Left renal cortex interstitium (tissue), 4 donors: ENCODE data around the gene ITGB1BP1. TPM values are rescaled to one million over a fixed set of nuclear protein-coding genes. Genes with fewer than 3 reads are reported as not detected.

Experiments
- DNase-seq, 4 donors: peaks; one replicate each; pipeline ENCODE4 v3.0.0-alpha.2; 2013; ENCODE audit warnings: low read depth in 4 of 4, low spot score in 2 of 4, missing footprints in 1 of 4
- polyA plus RNA-seq, 4 donors: library from polyadenylated mRNA; unstranded; fragments of 120-200 nt; gene quantifications; one replicate each; pipeline ENCODE4 v1.2.1, GENCODE V29; 2013; ENCODE audit not compliant: insufficient read length in 4 of 4

The ITGB1BP1 gene
- polyA plus RNA-seq, 4 donors = 76.6 to 83.0 (median 82.6) TPM

DNA sequence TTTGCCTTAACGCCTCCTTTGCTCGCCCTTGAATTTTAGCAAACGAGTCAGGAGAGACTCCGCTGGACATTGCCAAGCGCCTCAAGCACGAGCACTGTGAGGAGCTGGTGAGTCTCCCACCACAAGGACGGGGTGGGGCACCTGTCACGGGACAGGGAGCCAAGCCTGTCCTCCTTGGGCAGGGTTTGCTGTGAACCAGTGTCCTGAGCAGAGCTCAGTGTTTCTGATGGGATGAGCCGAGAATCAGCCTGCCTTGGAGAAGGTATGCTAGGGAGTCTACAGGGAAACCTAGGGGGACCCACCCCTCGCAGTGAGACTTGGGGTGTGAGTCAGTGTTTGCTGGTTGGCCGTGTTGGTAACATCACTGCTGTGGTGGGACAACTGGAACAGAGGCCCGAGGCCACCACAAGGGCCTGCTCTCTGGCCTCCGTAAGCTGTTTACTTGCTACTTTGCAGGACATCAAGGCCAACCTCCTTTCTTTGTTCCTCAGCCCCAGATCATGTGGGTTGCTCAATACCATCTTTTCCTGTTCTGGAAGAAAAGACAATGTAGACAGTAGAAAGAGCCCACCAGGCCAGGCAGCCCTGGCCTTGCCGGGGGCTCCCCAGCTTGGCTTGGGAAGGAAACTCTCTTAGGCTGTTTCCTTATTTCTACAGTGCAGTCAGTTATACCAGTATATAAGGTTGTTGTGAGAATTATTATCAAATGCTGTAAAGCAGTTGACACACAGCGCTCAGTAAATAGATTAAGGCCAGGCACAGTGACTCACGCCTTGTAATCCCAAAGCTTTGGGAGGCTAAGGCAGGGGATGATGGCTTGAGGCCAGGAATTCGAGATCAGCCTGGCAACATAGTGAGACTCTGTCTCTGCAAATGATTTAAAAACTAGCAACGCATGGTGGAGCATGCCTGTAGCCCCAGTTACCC, 42.4 kb downstream of the ITGB1BP1 start:
- DNase-seq = no peak

DNA sequence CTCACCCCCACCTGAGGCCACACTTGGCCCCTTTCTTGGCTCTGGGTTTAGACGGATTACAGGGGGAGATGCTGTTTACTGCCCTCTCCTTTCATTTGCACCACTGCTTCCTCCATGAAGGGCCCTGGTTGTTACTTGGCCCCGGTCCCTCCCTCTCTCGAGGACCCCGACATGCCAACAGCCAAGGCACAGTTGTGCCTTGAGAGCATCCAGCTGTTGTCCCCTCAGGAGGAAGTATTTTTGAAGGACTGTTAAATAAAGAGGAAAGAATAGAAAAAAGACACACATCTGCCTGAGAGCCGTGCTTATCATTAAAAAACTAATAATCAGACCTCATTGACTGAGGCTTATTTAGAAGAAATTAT, 44.0 kb downstream of the ITGB1BP1 start:
- no peak for DNase-seq

DNA sequence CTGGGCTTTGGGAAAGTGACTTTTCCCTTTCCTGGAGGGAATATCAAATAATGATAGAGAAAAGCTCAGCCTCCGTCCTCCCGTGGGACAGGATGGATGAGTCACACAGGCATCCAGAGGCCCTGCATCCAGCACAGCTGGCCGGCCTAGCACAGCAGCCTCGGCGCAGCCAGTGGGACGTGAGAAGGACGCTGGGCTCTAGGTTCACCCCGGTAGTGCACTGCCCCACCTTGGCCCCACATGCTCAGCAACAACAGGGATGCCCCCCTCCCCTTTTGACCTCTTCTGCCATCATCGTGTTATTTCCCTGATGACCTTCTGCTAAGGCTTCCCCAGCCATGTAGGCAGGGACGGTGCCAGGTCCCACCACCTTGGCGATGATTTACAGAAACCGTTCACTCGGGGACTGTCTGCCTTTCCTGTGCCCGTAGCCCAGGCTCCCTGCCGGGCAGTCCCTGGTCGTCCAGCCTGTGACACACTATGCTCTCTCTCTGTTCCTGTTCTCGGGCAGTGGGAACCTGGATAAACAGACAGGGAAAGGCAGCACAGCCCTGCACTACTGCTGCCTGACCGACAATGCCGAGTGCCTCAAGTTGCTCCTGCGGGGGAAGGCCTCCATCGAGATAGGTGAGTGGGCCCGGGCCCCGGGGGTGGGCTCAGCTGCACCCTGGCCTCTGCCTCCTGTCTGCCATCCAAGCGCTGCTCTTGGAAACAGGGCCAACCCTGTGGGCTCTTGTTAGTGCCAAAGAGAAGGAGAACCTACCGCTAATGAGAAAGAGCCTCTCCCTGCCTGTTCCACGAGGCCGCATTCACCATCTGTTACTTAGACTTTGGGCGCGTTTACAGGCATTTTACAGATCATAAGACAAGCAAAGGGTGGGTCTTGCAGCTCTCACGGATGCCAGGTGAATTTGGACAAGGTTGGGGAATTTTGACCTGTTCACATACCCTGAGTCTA, 44.6 kb downstream of the ITGB1BP1 start:
- no peak for DNase-seq

- DNase-seq = no peak
Observed at GRCh38 chr2:9377461-9378097, 45.7 kb downstream of the ITGB1BP1 start.

GRCh38 chr2:9375857-9376428, 47.4 kb downstream of the ITGB1BP1 start:
- no peak for DNase-seq

GRCh38 chr2:9374071-9374730, 49.1 kb downstream of the ITGB1BP1 start:
- no peak for DNase-seq

DNA sequence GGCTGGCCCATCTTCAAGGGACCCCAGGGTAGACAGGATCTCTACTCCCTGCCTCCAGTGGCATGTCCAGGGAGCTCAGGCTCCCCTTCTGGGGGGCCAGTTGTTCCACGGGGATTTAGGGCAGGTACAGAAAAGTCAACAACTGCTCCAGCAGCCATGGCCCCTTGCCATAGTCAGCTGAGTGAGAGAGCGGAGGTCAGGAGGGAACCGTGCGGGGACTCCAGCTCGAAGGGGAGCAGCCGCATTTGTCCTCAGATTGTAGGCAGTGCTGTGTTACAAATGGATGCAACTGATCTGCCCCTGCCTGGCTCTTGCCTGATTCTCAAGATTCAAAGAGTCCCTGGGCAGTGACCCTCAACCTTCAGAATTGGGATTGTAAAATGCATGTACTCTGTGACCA, 49.9 kb downstream of the ITGB1BP1 start:
- DNase-seq = no peak

GRCh38 chr2:9373047-9373446, 50.3 kb downstream of the ITGB1BP1 start:
- no peak for DNase-seq

DNA sequence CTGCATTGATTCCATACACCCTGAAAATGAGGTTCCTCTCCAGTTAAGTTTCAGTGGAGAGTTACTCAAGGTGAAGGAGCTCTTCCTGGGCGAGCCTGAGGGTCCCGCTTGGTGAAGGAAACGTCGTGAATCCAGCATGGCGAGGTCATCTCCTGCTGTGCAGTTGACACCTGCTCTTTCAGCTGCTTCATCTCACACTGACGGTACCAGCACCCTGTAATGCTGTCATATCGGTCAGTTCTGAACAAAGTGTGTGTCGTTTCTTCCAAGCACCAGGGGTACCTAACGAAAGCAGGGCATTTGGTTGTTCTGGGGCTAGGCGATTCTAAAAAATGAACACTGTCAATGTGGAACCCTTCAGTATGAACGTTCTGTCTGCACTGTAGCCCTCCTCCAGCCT, 52.6 kb downstream of the ITGB1BP1 start:
- DNase-seq = no peak

- no peak for DNase-seq
Observed at GRCh38 chr2:9366026-9366425, 57.3 kb downstream of the ITGB1BP1 start.

DNA sequence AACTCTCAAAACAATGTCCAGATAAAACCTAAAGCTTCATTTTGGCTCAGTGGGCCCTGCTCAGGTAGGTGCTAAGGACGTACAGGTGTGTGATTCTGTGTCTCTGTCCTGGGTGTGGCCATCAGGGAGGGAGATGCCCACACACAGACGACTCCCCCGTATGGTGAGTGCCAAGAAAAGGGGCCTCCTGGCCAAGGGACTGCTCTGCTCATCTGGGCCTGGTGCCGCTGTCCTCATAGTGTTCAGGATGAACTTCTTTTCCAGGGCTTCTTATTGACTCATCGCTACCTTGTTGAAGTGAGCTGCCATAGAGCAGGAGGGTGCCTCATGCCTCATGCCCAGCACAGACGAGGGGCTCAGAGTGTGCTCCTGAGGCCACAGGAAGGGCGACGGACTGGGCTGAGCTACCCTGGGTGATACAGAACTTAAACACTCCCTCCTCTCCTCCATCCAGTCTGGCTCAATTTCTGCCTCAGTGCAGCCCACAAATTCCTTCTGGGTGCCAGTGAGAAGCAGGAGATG, 57.8 kb downstream of the ITGB1BP1 start:
- no peak for DNase-seq

- no peak for DNase-seq
Observed at GRCh38 chr2:9364791-9365497, 58.4 kb downstream of the ITGB1BP1 start.

DNA sequence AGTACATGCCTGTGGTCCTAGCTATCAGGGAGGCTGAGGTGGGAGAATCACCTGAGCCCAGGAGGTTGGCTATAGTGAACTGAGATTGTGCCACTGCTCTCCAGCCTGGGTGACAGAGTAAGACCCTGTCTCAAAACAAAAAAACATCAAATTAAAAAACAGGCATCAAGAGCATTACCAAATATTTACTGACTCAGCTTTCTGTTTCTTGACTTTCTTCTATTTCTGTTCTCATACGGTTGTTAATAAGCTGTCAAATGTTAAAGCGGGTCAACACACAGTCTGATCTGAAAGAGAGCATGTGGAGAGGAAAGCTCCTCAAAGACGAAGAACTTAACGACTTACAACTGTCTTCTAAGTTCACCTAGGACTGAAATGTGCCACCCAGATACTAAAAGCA, 59.0 kb downstream of the ITGB1BP1 start:
- no peak for DNase-seq

GRCh38 chr2:9360701-9361100, 62.6 kb downstream of the ITGB1BP1 start:
- no peak for DNase-seq

GRCh38 chr2:9360110-9360509, 63.2 kb downstream of the ITGB1BP1 start:
- DNase-seq = no peak

DNA sequence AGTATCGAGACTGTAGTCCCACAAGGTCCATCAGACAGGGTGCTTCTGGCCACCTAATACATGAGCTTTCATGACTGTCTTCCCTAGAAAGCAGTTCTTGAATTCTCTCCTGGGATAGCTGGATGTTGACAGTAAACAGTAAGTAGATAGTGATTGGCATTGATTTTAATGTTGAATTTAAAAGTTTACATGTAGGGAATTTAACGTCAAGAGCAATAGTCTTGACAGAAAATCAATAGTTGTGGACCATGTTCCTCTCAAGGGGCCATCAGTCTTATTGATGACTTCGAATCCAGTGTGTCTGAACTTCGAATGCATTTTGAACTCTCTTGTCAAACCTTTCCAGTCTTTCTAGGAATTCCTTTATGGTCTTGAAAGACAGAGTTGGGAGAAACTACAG, 63.9 kb downstream of the ITGB1BP1 start:
- no peak for DNase-seq

DNA sequence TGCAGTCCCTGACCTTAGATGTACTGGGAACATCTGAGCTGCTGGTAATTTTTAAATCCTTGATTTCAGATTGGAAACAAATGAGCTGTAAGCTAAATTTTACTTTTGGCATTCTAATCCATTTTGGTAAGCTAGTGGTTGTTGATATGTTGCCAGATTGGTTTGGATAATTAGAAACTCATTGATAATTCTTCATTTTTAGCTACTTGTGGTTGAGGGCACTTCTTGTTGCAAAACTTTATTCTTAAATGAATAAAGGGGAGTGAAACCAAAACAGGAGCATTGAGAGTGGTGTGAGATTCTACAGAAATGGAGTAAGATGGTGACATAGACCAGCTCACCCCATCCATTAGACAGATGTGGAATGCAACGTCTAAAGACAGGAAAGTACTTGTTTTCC, 64.5 kb downstream of the ITGB1BP1 start:
- no peak for DNase-seq

DNA sequence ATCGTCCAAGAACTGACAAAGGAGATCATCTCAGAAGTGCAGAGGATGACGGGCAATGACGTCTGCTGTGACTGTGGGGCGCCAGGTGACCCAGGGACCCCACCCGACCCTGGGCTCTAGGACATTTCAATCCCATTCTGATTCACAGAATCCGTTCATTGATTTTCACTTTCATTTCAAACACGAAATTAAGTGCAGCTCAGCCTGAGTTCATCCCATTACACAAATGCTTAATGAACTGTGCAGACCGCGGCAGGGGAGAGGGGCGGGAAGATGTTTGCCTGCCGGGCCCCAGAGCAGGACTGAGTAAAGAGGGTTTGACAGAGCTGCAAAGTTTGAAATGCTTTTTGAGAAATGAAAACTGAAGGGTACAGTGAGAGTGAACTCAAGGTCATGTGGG, 67.1 kb downstream of the ITGB1BP1 start:
- no peak for DNase-seq

- no peak for DNase-seq
Observed at GRCh38 chr2:9355716-9356115, 67.6 kb downstream of the ITGB1BP1 start.
